ENCODE data around the gene ARHGEF10L.
A peak's percentile ranks its signal among the peaks of the same experiment; 100 is the strongest.

Gene ARHGEF10L

DNA sequence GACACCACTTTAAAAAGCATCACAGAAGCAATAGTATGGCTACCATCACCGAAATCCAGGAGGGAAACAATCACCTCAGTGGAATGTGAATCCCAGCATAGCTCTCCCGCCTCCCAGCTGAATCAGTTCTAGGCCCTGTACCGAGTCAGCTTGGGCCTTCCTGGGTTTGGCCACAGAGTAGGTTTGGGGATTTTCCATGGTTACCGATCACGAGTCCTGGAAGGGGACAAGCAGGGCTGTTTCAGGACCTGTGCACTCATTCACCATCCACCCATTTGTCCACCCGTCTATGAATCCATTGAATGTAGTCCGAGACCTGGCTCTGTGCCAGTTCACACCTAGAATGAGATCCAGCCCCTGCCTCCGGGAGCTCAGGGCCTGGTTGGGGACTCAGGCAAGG lies 94.2 kb downstream of the ARHGEF10L start:
- peak; percentile 71 for DNase-seq (ENCODE audit: low spot score)
- POLR2A ChIA-PET (ENCODE audit: low non-redundant PET) = no interaction called here
- no peak overlapping the region for H3K27ac ChIP-seq
- TF ChIP-seq, protein P1, sequence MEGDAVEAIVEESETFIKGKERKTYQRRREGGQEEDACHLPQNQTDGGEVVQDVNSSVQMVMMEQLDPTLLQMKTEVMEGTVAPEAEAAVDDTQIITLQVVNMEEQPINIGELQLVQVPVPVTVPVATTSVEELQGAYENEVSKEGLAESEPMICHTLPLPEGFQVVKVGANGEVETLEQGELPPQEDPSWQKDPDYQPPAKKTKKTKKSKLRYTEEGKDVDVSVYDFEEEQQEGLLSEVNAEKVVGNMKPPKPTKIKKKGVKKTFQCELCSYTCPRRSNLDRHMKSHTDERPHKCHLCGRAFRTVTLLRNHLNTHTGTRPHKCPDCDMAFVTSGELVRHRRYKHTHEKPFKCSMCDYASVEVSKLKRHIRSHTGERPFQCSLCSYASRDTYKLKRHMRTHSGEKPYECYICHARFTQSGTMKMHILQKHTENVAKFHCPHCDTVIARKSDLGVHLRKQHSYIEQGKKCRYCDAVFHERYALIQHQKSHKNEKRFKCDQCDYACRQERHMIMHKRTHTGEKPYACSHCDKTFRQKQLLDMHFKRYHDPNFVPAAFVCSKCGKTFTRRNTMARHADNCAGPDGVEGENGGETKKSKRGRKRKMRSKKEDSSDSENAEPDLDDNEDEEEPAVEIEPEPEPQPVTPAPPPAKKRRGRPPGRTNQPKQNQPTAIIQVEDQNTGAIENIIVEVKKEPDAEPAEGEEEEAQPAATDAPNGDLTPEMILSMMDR (conservative IDR thresholded peaks at IDR 0.05; ENCODE audit: low read depth) = no peak
- CTCF ChIA-PET = interaction anchor here (0.6 kb wide), 1 partner anchor 13 kb away, joined by 4 read pairs; no protein-coding TSS in a partner anchor

DNA sequence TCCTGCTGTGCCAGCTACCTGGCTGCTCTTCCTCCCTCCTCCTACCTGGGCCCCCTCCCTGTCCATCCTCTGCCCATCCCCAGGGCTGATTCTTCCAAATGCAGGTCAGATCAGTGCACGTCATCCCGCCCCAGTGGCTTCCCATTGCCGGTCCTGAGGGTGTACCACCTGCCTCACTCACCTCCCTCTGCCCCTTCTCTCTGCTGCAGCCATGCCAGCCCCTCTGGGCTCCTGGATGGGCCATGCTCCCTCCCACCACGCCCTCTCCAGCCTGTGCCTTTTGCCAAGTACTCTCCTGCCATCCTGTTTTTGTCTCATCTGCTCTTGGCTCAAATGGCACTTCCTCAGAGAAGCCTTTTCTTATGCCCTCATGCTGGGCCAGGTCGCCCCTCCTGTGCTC lies 95.8 kb downstream of the ARHGEF10L start:
- no peak for DNase-seq (ENCODE audit: low spot score)
- no peak overlapping the region for H3K27ac ChIP-seq
- TF ChIP-seq, protein P1 (conservative IDR thresholded peaks at IDR 0.05; ENCODE audit: low read depth) = no peak
- ChIA-PET POLR2A (ENCODE audit: low non-redundant PET) (no interaction called here), CTCF (no interaction called here)

DNA sequence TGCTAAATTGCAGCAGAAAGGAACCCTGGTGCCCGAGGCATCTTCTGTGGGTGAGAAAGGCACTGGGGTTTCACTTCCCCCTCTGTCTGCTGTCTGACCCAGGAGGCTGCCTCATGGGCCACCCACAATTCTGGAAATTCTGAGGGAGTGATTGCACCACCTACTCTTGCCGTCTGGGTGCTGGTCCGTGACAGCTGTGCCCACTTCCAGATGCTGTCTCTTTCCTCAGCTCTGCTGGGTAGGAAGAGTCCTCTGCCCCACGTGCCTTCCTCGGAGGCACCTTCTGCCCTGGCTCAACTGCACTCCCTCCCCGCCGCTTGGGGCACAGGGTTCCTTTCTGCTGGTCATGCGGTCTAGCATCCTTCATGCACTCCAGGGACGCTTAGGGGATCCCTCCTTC lies 96.3 kb downstream of the ARHGEF10L start:
- no peak overlapping the region for H3K27ac ChIP-seq
- TF ChIP-seq, protein P1 (conservative IDR thresholded peaks at IDR 0.05; ENCODE audit: low read depth) = no peak
- ChIA-PET CTCF (interaction anchor here (0.6 kb wide), 1 partner anchor 194 kb away, joined by 4 read pairs; no protein-coding TSS in a partner anchor), POLR2A (ENCODE audit: low non-redundant PET) (interaction anchor here (0.6 kb wide), 1 partner anchor 42 kb away, joined by 8 read pairs; no protein-coding TSS in a partner anchor)
- no peak for DNase-seq (ENCODE audit: low spot score)

DNA sequence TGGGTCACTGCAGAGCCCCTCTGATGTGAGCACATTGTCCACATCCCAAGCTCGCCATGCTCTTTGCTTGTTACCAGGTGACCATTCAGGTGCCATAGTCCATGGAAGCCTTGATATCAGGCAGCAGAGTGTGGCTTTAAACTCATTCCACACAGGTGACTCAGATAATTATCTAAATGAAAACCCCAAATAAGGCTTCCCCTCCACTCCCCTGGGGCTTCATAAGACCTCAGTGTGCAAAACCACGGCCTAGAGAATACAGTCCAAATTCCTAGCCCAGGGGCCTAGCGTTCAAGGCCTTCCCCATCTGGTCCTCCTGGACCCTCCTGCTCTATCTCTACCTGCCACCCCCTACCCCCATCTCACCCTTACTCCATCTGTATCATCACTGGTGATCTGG lies 97.1 kb downstream of the ARHGEF10L start:
- CTCF ChIA-PET = interaction anchor here (0.6 kb wide), 2 partner anchors 190 to 195 kb away, joined by 3 to 4 read pairs; no protein-coding TSS in a partner anchor

DNA sequence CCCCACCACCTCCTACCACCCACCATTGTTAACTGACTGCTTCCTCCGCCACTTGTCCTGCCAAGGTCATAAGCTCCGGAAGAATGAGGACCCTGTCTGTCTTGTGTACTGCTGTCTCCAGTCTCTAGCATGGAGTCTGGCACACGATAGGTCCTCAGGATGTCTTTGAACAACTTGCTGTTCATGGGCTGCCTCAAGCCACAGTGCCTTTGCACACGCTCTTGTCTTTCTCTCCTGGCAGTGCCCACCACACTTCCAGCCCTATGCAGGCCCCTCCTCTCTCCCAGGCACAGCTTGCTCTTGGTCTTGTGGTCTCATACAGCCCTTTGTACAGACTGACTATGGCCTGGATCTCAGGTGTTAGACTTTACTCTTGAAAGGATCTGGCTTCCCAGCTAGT lies 97.6 kb downstream of the ARHGEF10L start:
- POLR2A ChIA-PET (ENCODE audit: low non-redundant PET) = no interaction called here
- TF ChIP-seq, protein P1 (conservative IDR thresholded peaks at IDR 0.05; ENCODE audit: low read depth) = no peak
- CTCF ChIA-PET = interaction anchor here (0.6 kb wide), 1 partner anchor 189 kb away, joined by 3 read pairs; no protein-coding TSS in a partner anchor

More for the DNA sequence above, 97.1 kb downstream of the ARHGEF10L start:
- no peak for DNase-seq (ENCODE audit: low spot score)
- no peak overlapping the region for H3K27ac ChIP-seq
- TF ChIP-seq, protein P1 (conservative IDR thresholded peaks at IDR 0.05; ENCODE audit: low read depth) = no peak
- POLR2A ChIA-PET (ENCODE audit: low non-redundant PET) = interaction anchor here (0.6 kb wide), 1 partner anchor 41 kb away, joined by 8 read pairs; no protein-coding TSS in a partner anchor

DNA sequence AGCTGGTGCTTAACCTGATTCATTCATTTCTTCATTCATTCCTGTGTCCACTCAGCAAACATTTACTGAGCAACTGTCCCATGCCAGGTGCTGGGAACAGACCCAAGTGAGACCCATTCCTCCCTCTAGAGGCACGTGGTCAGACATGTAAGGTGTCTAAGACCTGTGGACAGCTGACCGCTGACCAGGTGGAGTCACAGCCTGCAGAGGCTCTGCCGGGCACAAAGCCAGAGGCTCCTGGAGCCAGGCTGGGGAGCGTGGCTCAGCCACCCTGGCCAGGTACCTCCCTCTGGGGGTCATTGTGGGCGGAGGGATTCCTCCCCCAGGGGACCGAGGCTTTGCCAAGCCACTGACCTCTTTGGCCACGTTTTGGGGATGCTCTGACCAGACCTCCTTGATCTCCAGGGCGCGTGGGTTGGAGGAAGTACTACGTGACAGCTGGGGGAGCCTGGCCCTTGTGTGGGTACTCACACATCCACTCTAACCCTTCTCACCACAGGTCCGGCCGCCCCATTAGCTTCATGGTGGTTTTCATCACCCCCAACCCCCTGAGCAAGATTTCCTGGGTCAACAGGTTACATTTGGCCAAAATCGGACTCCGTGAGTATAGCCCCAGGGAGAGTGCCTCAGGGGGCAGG lies 100.3 kb downstream of the ARHGEF10L start:
- ChIA-PET CTCF (no interaction called here), POLR2A (ENCODE audit: low non-redundant PET) (no interaction called here)
- H3K27ac ChIP-seq = no peak overlapping the region
- DNase-seq (ENCODE audit: low spot score) = no peak
- TF ChIP-seq, protein P1 (conservative IDR thresholded peaks at IDR 0.05; ENCODE audit: low read depth) = no peak

More for the DNA sequence above, 97.6 kb downstream of the ARHGEF10L start:
- no peak for DNase-seq (ENCODE audit: low spot score)
- H3K27ac ChIP-seq = no peak overlapping the region
